Measurements from ENCODE around the gene C15orf61.

C15orf61 gene

DNA sequence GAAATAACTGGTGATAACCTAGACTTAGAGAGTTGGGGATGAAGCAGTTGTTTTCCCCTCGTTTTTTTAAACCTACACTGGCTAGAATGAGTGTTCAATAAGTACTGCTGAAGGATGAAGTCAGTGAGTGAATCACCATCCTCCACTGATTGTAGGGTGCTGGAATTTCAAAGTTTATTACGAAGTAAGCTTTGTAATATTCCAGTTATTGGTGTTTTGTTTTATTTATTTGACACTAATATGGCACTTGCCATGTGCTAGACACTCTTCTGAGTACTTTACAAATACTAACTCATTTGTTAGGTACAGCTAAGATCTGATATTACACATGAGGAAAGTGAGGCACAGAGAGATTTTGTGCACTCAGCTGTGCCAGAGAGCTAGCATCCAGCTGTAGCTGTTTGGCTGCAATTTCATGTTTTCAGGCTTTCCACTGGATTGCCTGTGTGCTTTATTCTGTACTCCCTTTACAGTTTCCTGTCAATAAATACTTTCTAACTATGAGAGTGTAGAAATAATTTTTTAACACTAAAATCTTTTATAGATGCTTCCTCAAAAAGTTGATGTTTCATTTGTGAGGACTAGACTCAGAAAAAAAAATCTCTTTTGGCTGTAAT, 27.4 kb downstream of the C15orf61 start:
- H3K27me3 ChIP-seq (replicated peaks; ENCODE audit: insufficient read depth, low read length) = no peaks in the 10 kb centered on the region
- H3K4me3 ChIP-seq (ENCODE audit: low read length) = no peak overlapping the region
- peaks cover under 1% of the 10 kb centered on the region; the same call in 1 of the 2 replicates for H3K79me2 ChIP-seq (ENCODE audit: low read length)
- no peak overlapping the region for H3K4me2 ChIP-seq (ENCODE audit: low read depth, low read length)
- DNase-seq = no peak
- no peaks in the 10 kb centered on the region for H3K9me3 ChIP-seq (replicated peaks; ENCODE audit: insufficient read depth, low read length)
- no peak overlapping the region for H3K9ac ChIP-seq (ENCODE audit: low read length)
- H4K20me1 ChIP-seq (ENCODE audit: insufficient read depth, low read length) = no peaks in the 10 kb centered on the region
- H3K27ac ChIP-seq (ENCODE audit: low read length) = no peak overlapping the region
- no peaks in the 10 kb centered on the region for H3K9me2 ChIP-seq (replicated peaks; ENCODE audit: insufficient read depth, low read length)
- H3K36me3 ChIP-seq (replicated peaks; ENCODE audit: insufficient read depth, low read length) = peaks cover 2% of the 10 kb centered on the region; the same call in 1 of the 2 replicates
- no peak overlapping the region for H2AFZ ChIP-seq (ENCODE audit: low read length)
- H3F3A ChIP-seq (ENCODE audit: insufficient read depth, low read length) = no peaks in the 10 kb centered on the region
- peaks cover 2% of the 10 kb centered on the region for H3K4me1 ChIP-seq (ENCODE audit: low read length)
- TF ChIP-seq EZH2phosphoT487 (IDR thresholded peaks at IDR 0.05; ENCODE audit: low read length) (no peak), CTCF (IDR thresholded peaks at IDR 0.05; ENCODE audit: low read length) (no peak), EZH2 (optimal IDR thresholded peaks at IDR 0.05; ENCODE audit: low read depth, low read length) (no peak)

DNA sequence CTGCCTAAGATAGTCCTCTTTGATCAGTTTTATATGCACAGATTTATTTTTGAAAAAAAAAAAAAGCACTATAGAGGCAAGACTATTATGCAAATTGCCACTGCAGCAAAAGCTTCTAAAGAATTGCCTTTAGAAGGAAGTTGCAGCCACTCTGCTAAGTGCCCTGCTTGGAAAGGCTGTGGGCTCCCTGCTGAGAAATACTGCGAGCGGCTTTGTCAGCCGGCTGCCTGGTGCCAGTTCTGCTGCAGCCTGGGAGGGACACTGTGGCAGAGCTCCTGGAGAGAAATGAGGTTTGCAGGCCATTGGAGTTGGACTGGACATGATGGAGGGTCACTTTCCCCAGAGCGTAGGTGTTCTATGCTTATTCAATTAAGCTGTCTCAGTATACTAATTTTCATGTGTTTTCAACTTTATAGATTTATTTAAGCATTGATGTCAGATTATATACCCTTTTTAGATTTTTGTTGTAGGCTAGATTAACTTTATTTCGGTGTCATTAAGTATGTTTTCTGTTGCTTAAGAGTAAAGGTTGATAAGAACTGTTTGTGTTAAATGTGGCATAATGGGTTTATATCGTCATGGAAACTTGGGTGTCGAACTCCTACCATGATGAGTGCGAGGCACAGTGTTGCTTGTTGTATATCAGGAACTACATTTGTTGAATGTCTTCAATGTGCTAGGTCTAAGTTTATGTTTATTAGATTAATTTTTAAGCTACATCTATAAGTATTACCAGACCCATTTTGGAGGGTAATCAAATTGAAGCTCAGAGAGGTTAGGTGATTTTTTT, 28.1 kb downstream of the C15orf61 start:
- H3K36me3 ChIP-seq (replicated peaks; ENCODE audit: insufficient read depth, low read length) = peaks cover 2% of the 10 kb centered on the region; the same call in 1 of the 2 replicates

GRCh38 chr15:67549736-67550135, 28.8 kb downstream of the C15orf61 start:
- TF ChIP-seq EZH2 (optimal IDR thresholded peaks at IDR 0.05; ENCODE audit: low read depth, low read length) (no peak), EZH2phosphoT487 (IDR thresholded peaks at IDR 0.05; ENCODE audit: low read length) (no peak), CTCF (IDR thresholded peaks at IDR 0.05; ENCODE audit: low read length) (no peak)
- Histone ChIP-seq H4K20me1 (ENCODE audit: insufficient read depth, low read length) (no peaks in the 10 kb centered on the region), H3K27me3 (replicated peaks; ENCODE audit: insufficient read depth, low read length) (no peaks in the 10 kb centered on the region), H3K79me2 (ENCODE audit: low read length) (no peaks in the 10 kb centered on the region), H2AFZ (ENCODE audit: low read length) (no peak overlapping the region), H3K9ac (ENCODE audit: low read length) (no peak overlapping the region), H3K4me3 (ENCODE audit: low read length) (no peak overlapping the region), H3K27ac (ENCODE audit: low read length) (no peak overlapping the region), H3K4me2 (ENCODE audit: low read depth, low read length) (no peak overlapping the region), H3K9me3 (replicated peaks; ENCODE audit: insufficient read depth, low read length) (no peaks in the 10 kb centered on the region), H3F3A (ENCODE audit: insufficient read depth, low read length) (no peaks in the 10 kb centered on the region), H3K4me1 (ENCODE audit: low read length) (no peaks in the 10 kb centered on the region), H3K9me2 (replicated peaks; ENCODE audit: insufficient read depth, low read length) (no peaks in the 10 kb centered on the region), H3K36me3 (replicated peaks; ENCODE audit: insufficient read depth, low read length) (peaks cover 2% of the 10 kb centered on the region; the same call in 1 of the 2 replicates)
- DNase-seq = no peak

More for the DNA sequence above, 28.1 kb downstream of the C15orf61 start:
- Histone ChIP-seq H3K79me2 (ENCODE audit: low read length) (no peaks in the 10 kb centered on the region), H3K4me3 (ENCODE audit: low read length) (no peak overlapping the region), H3K4me2 (ENCODE audit: low read depth, low read length) (no peak overlapping the region), H4K20me1 (ENCODE audit: insufficient read depth, low read length) (no peaks in the 10 kb centered on the region), H3F3A (ENCODE audit: insufficient read depth, low read length) (no peaks in the 10 kb centered on the region), H3K4me1 (ENCODE audit: low read length) (no peaks in the 10 kb centered on the region), H3K9me3 (replicated peaks; ENCODE audit: insufficient read depth, low read length) (no peaks in the 10 kb centered on the region), H3K9ac (ENCODE audit: low read length) (no peak overlapping the region), H3K9me2 (replicated peaks; ENCODE audit: insufficient read depth, low read length) (no peaks in the 10 kb centered on the region), H2AFZ (ENCODE audit: low read length) (no peak overlapping the region), H3K27ac (ENCODE audit: low read length) (no peak overlapping the region), H3K27me3 (replicated peaks; ENCODE audit: insufficient read depth, low read length) (no peaks in the 10 kb centered on the region)
- DNase-seq = no peak
- TF ChIP-seq EZH2 (optimal IDR thresholded peaks at IDR 0.05; ENCODE audit: low read depth, low read length) (no peak), EZH2phosphoT487 (IDR thresholded peaks at IDR 0.05; ENCODE audit: low read length) (no peak), CTCF (IDR thresholded peaks at IDR 0.05; ENCODE audit: low read length) (no peak)
